ENCODE results near the gene PSMB5.

PSMB5 gene

DNA sequence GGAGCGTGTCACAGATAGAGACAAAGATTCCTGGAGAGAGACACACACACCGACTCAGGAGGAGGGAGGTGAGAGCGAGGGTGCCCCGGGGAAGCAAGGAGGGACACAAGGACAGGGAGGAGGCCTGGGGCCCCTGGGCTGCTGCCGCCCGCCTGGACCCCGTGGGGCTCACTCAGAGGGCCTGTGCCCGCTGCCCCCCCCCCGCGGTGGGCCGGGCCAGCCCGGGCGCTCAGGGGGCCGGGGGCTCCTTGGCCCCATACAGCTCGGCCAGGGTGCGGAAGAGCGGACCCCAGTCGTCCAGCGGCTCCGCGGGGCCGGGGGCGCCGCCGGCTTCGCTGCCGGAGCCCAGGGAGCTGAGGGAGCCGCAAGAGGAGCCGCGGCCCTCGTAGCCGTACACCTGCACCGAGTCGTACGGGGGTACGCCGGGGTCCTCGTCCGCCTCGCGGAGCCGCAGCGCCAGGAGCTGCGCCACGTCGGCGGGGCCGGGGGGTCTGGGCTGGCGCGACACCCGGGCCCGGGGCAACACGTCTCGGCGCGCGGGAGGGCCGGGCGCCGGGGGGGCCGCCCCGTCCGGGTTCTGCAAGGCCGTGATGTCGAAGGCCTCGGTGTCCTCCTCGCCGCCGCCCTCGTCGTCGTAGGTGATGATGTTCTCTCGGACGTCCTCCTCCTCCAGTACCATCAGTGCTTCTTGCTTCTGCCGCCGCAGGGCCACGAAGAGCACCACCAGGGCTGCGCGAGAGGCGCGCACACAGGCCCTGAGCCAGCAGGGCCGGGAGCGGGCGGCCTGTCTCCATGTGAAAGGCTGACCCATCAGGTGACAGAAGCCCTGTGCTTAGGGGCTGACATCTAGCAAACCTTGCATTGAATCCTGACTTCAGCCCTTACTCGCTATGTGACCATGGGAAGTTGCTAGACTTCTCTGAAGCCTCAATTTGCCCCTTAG lies 13.3 kb upstream of the PSMB5 start:
- TF ChIP-seq, protein P1, sequence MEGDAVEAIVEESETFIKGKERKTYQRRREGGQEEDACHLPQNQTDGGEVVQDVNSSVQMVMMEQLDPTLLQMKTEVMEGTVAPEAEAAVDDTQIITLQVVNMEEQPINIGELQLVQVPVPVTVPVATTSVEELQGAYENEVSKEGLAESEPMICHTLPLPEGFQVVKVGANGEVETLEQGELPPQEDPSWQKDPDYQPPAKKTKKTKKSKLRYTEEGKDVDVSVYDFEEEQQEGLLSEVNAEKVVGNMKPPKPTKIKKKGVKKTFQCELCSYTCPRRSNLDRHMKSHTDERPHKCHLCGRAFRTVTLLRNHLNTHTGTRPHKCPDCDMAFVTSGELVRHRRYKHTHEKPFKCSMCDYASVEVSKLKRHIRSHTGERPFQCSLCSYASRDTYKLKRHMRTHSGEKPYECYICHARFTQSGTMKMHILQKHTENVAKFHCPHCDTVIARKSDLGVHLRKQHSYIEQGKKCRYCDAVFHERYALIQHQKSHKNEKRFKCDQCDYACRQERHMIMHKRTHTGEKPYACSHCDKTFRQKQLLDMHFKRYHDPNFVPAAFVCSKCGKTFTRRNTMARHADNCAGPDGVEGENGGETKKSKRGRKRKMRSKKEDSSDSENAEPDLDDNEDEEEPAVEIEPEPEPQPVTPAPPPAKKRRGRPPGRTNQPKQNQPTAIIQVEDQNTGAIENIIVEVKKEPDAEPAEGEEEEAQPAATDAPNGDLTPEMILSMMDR (IDR thresholded peaks at IDR 0.05) = no peak
- no peak for DNase-seq (ENCODE audit: low spot score)
- Histone ChIP-seq H3K4me3 (no peak overlapping the region), H3K27ac (no peak overlapping the region)

DNA sequence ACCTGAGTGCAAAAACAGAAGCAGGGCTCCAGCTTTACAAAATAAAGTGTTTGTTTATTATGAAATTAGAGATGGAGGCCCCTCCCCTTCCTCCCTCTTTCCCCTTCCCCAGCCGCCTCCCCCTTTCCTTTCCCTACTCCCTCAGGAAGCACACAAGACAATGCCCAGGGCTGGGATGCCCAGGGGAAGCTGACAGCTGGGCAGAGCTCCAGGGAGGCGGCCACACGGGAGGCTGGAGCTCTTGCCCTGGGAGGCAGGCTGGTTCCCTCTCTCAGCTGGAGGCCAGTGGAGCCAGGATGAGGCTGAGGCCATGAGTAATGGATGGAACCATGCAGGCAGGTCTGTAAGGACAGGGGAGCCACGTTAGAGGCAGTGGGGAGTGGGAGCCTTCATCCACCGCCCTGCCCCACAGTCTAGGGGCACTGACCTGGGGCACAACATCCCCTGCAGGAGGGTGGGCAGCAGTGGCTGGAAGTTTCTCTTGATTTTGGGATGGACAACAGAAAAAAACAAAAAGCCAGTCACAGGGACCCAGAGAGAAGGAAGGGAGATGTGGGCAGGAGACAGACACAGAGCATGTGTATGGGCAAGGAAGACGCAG lies 12.4 kb upstream of the PSMB5 start:
- no peak overlapping the region for H3K27ac ChIP-seq

DNA sequence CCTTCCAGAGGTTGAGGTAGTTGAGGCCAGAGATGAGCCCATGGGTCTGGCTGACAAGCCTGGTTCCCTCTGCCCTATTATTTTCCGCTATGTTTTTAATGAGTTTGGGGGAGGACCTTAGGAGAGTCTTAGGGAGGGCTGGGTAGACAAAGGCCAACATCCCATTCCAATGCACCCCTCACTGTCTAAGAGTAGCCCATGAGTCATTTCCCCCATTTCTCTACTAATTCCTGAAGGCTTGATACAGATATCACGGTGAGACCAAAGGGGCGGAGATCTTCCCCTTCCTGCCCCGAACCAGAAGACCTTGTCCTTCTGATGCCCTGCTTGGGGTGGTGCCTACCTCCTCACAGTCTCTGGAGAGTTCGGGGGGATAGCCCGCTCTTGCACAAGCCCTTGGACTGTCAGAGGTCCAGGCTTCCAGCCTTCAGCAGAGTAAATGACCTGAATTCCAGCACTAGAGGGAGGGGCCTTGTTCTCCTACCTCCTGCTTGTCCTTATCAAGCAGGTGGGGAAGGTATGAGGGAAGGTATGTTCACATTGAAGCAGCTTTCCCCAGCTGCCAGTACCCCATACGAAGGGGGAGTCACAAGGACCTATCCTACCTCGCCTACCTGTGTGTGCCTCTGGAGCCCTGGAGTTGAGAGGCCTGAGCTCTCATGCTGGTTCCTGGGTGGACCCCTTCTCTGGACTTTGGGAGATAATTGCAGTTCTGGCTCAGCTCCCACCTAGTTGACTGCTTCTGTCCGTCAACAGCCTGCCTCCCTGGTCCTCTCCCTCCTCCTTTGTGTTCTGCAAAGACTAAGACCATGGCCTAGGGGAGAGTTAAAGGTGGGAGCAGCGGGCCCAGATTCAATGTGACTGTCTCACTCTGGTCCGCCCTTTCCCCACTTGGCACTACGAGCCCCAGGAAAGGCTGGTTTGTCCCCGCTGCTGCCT lies 11.0 kb upstream of the PSMB5 start:
- H3K4me3 ChIP-seq = no peak overlapping the region
- no peak for DNase-seq (ENCODE audit: low spot score)
- TF ChIP-seq, protein P1 (IDR thresholded peaks at IDR 0.05) = no peak
- no peak overlapping the region for H3K27ac ChIP-seq

More for the DNA sequence above, 12.4 kb upstream of the PSMB5 start:
- TF ChIP-seq, protein P1 (IDR thresholded peaks at IDR 0.05) = no peak
- DNase-seq (ENCODE audit: low spot score) = no peak
- H3K4me3 ChIP-seq = no peak overlapping the region

DNA sequence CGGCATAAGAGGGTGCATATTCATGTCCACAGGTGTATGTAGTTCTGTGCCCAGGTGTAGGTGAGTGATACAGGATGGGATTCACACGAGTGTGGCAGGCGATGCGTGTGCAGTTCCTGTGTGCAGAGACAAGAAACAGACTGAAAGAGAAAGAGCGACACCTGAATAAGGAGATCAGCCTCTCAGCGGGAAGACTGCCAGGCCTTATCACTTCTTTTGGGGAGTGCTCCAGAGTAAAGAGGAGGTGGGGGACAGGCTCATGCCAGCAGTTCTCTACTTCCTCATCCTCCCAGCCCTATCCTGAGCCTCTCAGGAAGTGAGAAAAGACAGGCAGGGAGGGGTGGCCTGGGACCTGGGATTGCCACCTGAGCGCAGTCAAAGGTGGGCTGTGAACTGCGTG lies 10.1 kb upstream of the PSMB5 start:
- Histone ChIP-seq H3K27ac (no peak overlapping the region), H3K4me3 (no peak overlapping the region)
- no peak for DNase-seq (ENCODE audit: low spot score)
- TF ChIP-seq, protein P1 (IDR thresholded peaks at IDR 0.05) = no peak

DNA sequence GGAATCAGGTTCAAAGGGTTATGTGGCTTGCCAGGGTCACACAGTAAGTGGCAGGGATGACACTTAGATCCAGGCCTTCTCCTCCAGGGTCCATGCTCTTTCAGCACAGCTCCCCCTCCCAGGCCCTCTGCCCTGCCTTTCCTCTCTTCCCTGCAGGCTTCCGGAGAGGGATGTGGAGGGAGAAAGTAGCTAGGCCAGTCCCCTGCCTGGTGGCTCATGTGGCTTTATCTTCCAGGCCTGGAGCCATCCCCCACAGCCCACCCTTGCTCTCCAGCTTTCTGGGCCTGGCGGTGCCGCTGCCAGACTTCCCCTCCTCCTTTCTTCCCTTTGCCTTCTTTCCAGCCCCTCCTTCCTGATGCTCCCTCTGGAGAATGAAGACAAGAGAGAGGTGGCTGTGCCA lies 9.1 kb upstream of the PSMB5 start:
- Histone ChIP-seq H3K27ac (no peak overlapping the region), H3K4me3 (no peak overlapping the region)
- TF ChIP-seq, protein P1 (IDR thresholded peaks at IDR 0.05) = no peak
- no peak for DNase-seq (ENCODE audit: low spot score)

DNA sequence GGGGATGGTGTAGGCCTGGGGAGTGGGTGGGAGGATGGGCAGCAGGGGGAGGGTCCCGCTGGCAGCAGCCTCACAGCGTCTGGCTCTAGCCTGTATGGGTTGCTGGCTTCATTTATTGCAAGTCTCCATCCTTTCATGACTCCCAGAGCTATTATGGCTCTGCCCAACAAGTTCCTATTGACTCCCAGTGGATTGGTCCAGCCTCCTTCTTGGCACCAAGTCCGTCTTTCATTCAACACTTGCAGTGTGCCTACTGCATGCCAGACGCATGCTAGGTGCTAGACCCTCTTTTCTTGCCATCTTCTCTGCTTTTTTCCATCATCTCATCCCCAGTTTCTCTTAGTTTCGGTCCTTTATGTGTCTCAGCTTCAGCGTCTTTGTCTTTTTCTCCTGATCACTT lies 8.4 kb upstream of the PSMB5 start:
- no peak overlapping the region for H3K4me3 ChIP-seq

More for the DNA sequence above, 8.4 kb upstream of the PSMB5 start:
- no peak overlapping the region for H3K27ac ChIP-seq
- TF ChIP-seq, protein P1 (IDR thresholded peaks at IDR 0.05) = no peak
- DNase-seq (ENCODE audit: low spot score) = no peak

Data from coronary artery (tissue), 2 donors.